ENCODE measurements around the gene SLC9A9. TPM values are rescaled to one million over a fixed set of nuclear protein-coding genes. Genes with fewer than 3 reads are reported as not detected.

SLC9A9 gene
- polyA plus RNA-seq, 1 donor (not counting 4 experiments of a cell fraction or from before 2014, with no cell fraction given) = 5.2 TPM

GRCh38 chr3:143271136-143271535 lies 577.1 kb downstream of the SLC9A9 start:
- H3K27me3 ChIP-seq (ENCODE audit: control insufficient read depth, extremely low read depth, insufficient read depth, low read length) = no peaks in the 10 kb centered on the region
- FAIRE-seq (no peak), DNase-seq (ENCODE audit: low read depth, low spot score) (no peak)
- H3K9ac ChIP-seq (ENCODE audit: control insufficient read depth, extremely low read depth, insufficient read depth, low read length) = no peak overlapping the region
- no peak overlapping the region for H3K4me2 ChIP-seq (ENCODE audit: control insufficient read depth, extremely low read depth, insufficient read depth, low read depth, low read length)
- no peak for TF ChIP-seq EZH2 (IDR thresholded peaks at IDR 0.05; ENCODE audit: low read length)
- TF ChIP-seq, protein P1, sequence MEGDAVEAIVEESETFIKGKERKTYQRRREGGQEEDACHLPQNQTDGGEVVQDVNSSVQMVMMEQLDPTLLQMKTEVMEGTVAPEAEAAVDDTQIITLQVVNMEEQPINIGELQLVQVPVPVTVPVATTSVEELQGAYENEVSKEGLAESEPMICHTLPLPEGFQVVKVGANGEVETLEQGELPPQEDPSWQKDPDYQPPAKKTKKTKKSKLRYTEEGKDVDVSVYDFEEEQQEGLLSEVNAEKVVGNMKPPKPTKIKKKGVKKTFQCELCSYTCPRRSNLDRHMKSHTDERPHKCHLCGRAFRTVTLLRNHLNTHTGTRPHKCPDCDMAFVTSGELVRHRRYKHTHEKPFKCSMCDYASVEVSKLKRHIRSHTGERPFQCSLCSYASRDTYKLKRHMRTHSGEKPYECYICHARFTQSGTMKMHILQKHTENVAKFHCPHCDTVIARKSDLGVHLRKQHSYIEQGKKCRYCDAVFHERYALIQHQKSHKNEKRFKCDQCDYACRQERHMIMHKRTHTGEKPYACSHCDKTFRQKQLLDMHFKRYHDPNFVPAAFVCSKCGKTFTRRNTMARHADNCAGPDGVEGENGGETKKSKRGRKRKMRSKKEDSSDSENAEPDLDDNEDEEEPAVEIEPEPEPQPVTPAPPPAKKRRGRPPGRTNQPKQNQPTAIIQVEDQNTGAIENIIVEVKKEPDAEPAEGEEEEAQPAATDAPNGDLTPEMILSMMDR (optimal IDR thresholded peaks at IDR 0.05 in 1 of 3, IDR thresholded peaks at IDR 0.05 in 1 of 3, conservative IDR thresholded peaks at IDR 0.05 in 1 of 3; ENCODE audit: extremely low read depth in 1 of 3, insufficient read depth in 2 of 3, low read length in 3 of 3) = no peak
- no peaks in the 10 kb centered on the region for H3K9me1 ChIP-seq (ENCODE audit: control insufficient read depth, extremely low read depth, insufficient read depth, low read length)
- no peaks in the 10 kb centered on the region for H4K20me1 ChIP-seq (ENCODE audit: control insufficient read depth, extremely low read depth, insufficient read depth, low read length)
- no peaks in the 10 kb centered on the region for H3K79me2 ChIP-seq (ENCODE audit: control insufficient read depth, insufficient read depth, low read length)
- peaks cover under 1% of the 10 kb centered on the region for H3K4me1 ChIP-seq (ENCODE audit: control insufficient read depth, extremely low read depth, insufficient read depth, low read length)
- no peak overlapping the region for H2AFZ ChIP-seq (ENCODE audit: control insufficient read depth, low read length)
- no peak overlapping the region for H3K27ac ChIP-seq (ENCODE audit: control insufficient read depth, insufficient read depth, low read length)
- H3K36me3 ChIP-seq (ENCODE audit: control insufficient read depth in 2 of 2, extremely low read depth in 1 of 2, insufficient read depth in 2 of 2, low read length in 2 of 2) = no peaks in the 10 kb centered on the region
- no peak overlapping the region for H3K4me3 ChIP-seq (ENCODE audit: control insufficient read depth in 2 of 3, extremely low read depth in 1 of 3, insufficient read depth in 2 of 3, low read depth in 1 of 3, low read length in 3 of 3)
- dilution Hi-C loops (cut with MboI; ENCODE audit: extremely low pct_ligation_motif_present, low sequenced_read_pairs) = no loop called here
- H3K9me3 ChIP-seq (ENCODE audit: control insufficient read depth, low read depth, low read length) = no peaks in the 10 kb centered on the region

GRCh38 chr3:143269741-143270140 lies 578.5 kb downstream of the SLC9A9 start:
- H3K9ac ChIP-seq (ENCODE audit: control insufficient read depth, extremely low read depth, insufficient read depth, low read length) = no peak overlapping the region
- TF ChIP-seq, protein P1 (optimal IDR thresholded peaks at IDR 0.05 in 1 of 3, IDR thresholded peaks at IDR 0.05 in 1 of 3, conservative IDR thresholded peaks at IDR 0.05 in 1 of 3; ENCODE audit: extremely low read depth in 1 of 3, insufficient read depth in 2 of 3, low read length in 3 of 3) = no peak
- TF ChIP-seq EZH2 (IDR thresholded peaks at IDR 0.05; ENCODE audit: low read length) = no peak
- H3K4me2 ChIP-seq (ENCODE audit: control insufficient read depth, extremely low read depth, insufficient read depth, low read depth, low read length) = no peak overlapping the region
- H3K36me3 ChIP-seq (ENCODE audit: control insufficient read depth in 2 of 2, extremely low read depth in 1 of 2, insufficient read depth in 2 of 2, low read length in 2 of 2) = no peaks in the 10 kb centered on the region
- H3K4me1 ChIP-seq (ENCODE audit: control insufficient read depth, extremely low read depth, insufficient read depth, low read length) = peaks cover 15% of the 10 kb centered on the region
- FAIRE-seq (no peak), DNase-seq (ENCODE audit: low read depth, low spot score) (no peak)
- dilution Hi-C loops (cut with MboI; ENCODE audit: extremely low pct_ligation_motif_present, low sequenced_read_pairs) = no loop called here
- no peak overlapping the region for H3K27ac ChIP-seq (ENCODE audit: control insufficient read depth, insufficient read depth, low read length)
- no peaks in the 10 kb centered on the region for H3K9me1 ChIP-seq (ENCODE audit: control insufficient read depth, extremely low read depth, insufficient read depth, low read length)
- H3K4me3 ChIP-seq (ENCODE audit: control insufficient read depth in 2 of 3, extremely low read depth in 1 of 3, insufficient read depth in 2 of 3, low read depth in 1 of 3, low read length in 3 of 3) = no peak overlapping the region
- H3K9me3 ChIP-seq (ENCODE audit: control insufficient read depth, low read depth, low read length) = no peaks in the 10 kb centered on the region
- no peaks in the 10 kb centered on the region for H3K79me2 ChIP-seq (ENCODE audit: control insufficient read depth, insufficient read depth, low read length)
- no peak overlapping the region for H2AFZ ChIP-seq (ENCODE audit: control insufficient read depth, low read length)
- no peaks in the 10 kb centered on the region for H3K27me3 ChIP-seq (ENCODE audit: control insufficient read depth, extremely low read depth, insufficient read depth, low read length)
- H4K20me1 ChIP-seq (ENCODE audit: control insufficient read depth, extremely low read depth, insufficient read depth, low read length) = no peaks in the 10 kb centered on the region

Measured in keratinocyte (primary cell).